Activated gamma-delta T cell treated with Interleukin-2 at 50 U/mL for 16 hours (primary cell): ENCODE results near the gene PTGER3.

Experiments used
- DNase-seq: peaks from one replicate; pipeline ENCODE4 v3.0.0-alpha.2; 2020

PTGER3 gene

GRCh38 chr1:71049951-71050598 is 2.5 kb upstream of the PTGER3 start:
- no peak for DNase-seq

- DNase-seq, result no peak
Observed at GRCh38 chr1:71046891-71047634, 553 bp downstream of the PTGER3 start.

DNA sequence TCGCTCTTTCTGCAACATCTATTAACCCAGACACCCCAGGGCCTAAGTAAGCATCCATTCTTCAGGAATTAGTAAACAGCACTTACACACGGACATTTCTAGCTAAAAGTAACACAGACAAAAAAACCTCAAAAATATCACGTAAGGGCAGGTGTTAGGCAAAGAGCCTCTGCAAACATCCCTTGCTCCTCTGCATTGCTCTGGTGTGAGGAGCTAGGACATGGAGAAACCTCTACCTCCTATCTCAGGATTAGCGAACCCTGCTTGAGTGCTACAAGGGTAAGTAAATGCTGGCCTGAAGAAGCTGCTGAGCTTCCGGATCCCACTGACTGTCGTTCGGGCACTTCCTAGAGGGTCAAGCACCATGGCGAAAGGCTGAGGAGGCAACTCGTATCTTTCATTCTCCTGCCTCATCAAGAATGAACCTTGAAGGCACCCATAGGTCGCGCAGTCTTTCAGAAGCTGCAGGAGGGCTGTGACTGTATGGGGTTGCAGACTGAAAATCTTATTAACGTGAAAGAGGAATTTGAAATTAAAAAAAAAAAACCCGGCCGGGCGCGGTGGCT is 2.1 kb downstream of the PTGER3 start:
- no peak for DNase-seq

- DNase-seq, result no peak
Observed at GRCh38 chr1:71044833-71045232, 2.8 kb downstream of the PTGER3 start.

GRCh38 chr1:71043065-71043464 is 4.6 kb downstream of the PTGER3 start:
- DNase-seq, result no peak

DNA sequence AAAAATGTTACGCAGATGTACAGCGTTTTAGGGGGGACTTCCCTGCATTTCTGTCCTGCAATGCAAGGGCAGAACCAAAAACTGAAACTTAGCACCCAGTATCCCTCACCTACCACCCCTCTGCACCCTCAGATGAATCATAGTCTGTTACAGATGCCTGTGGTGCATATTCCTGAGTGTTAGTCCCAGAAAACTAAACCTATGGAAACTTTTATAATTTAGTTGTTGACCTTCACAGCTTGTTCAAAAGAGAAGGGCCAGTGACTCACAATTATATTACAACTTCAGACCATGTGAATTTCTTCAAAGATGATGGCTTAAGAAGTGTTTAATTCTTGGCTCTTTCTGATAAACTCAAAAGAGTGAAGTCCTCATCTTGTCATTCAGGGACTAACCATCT is 5.8 kb downstream of the PTGER3 start:
- no peak for DNase-seq

- DNase-seq, result no peak
Observed at GRCh38 chr1:71039661-71040262, 7.9 kb downstream of the PTGER3 start.

GRCh38 chr1:71038942-71039341 is 8.7 kb downstream of the PTGER3 start:
- no peak for DNase-seq

- no peak for DNase-seq
Observed at GRCh38 chr1:71037829-71038620, 9.6 kb downstream of the PTGER3 start.

DNA sequence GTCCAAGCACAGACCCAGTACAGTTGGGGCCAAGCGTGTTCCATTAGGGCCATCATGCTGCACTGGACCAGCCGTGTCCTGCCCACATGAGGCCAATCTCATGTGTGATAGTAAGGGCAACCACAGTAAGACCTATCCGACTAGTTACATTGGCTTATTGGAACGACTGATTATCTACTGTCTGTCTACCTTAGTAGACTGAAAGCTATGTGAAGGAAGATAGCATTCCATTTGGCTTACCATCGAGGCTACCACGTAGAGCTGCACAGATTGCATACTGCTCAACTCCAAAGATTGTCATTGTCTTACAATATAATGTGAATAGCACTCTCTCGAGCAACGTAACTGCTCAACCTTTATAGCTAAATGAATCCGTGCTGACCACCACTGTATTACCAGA is 10.6 kb downstream of the PTGER3 start:
- no peak for DNase-seq

DNA sequence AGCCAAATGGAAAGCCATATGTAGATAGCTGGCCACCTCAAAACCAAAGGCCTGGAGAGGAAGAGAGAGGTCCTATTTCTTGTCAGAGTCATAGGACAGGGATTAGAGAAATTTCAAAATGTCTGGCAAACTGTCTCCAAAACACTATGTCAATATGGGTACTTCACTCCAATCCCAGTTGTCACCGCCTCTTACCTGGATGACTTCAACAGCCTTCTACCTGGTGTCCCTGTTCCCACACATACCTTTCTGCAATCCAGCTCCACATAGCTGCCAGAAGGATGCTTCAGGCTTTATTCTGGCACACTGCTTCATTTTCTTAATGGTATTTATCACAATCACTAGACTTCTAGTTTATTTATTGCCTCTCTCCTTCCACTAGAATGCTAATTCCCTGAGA is 14.5 kb downstream of the PTGER3 start:
- no peak for DNase-seq

- DNase-seq, result no peak
Observed at GRCh38 chr1:71031426-71031825, 16.2 kb downstream of the PTGER3 start.

DNA sequence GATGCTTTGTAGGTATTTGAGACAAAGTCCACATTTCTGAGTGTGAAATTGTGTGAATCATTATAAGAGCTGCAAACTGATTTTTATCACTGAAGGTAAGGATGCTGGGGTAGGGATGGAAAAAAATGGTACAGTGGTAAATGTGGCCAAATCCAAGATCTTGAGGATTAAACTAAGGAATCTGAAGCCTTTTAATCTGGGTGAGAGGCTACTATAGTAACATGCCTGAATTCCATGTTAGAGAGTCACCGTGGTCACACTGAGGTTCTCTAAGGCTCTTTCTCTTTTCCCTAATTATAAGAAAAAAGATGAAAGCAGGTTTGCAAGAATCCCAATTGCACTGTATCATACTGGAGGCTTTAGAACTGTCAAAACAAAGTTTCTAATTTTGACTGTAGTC is 17.6 kb downstream of the PTGER3 start:
- DNase-seq, result no peak

DNA sequence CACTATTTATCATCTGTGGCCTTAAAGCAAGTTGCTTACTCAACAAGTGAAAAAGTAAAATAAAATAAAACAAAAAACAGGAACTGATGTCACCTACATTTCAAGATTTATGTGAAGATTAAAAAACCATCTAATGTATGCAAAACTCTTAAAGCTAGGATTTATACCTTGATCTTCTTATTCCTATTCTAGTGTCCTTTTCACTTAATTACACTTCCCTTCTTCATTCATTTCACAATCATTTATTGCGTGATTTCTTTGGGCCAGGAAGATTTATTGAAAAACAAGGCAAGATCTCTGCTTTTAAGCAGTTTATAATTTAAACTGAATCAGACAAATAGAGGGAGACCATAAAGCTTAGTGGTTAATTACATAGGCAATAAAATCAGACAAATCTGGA is 18.6 kb downstream of the PTGER3 start:
- DNase-seq, result no peak

- no peak for DNase-seq
Observed at GRCh38 chr1:71027991-71028390, 19.6 kb downstream of the PTGER3 start.

GRCh38 chr1:71026093-71026492 is 21.5 kb downstream of the PTGER3 start:
- no peak for DNase-seq

- DNase-seq, result no peak
Observed at GRCh38 chr1:71023515-71023914, 24.1 kb downstream of the PTGER3 start.

GRCh38 chr1:71019233-71019969 is 28.2 kb downstream of the PTGER3 start:
- DNase-seq, result no peak

DNA sequence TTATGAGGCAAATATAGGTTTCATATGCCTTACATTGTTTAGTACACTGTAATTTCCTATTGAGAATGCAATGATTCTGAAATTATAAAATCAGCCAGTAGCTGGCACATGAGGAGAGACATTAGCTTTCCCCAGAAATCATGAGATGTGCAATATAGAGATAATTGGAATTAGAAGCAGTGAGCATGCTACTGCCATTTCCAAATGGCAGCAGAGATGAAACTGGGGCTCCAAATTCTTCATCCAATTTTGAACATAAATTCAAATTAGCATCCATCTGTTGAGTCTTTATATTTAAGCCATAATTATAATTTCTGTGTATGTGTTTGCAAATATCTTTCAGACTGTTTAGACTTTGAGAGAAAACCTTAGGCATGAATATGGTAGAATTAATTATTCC is 28.8 kb downstream of the PTGER3 start:
- DNase-seq, result no peak

DNA sequence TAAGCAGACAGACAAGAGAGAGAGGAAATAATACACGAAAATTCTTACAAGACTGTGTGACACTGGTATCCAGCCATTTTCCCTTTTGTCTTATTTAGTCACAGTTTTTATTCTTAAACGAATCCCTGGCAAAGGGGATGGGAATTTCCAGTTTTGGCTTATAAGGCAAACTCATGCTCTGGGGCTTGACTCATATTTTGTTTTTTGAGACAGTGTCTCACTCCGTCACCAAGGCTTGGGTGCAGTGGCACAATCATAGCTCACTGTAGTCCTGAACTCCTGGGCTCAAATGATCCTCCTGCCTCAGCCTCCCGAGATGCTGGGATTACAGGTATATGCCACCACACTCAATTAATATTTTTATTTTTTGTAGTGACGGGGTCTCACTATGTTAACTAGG is 31.9 kb downstream of the PTGER3 start:
- no peak for DNase-seq

GRCh38 chr1:71014178-71014579 is 33.4 kb downstream of the PTGER3 start:
- no peak for DNase-seq

DNA sequence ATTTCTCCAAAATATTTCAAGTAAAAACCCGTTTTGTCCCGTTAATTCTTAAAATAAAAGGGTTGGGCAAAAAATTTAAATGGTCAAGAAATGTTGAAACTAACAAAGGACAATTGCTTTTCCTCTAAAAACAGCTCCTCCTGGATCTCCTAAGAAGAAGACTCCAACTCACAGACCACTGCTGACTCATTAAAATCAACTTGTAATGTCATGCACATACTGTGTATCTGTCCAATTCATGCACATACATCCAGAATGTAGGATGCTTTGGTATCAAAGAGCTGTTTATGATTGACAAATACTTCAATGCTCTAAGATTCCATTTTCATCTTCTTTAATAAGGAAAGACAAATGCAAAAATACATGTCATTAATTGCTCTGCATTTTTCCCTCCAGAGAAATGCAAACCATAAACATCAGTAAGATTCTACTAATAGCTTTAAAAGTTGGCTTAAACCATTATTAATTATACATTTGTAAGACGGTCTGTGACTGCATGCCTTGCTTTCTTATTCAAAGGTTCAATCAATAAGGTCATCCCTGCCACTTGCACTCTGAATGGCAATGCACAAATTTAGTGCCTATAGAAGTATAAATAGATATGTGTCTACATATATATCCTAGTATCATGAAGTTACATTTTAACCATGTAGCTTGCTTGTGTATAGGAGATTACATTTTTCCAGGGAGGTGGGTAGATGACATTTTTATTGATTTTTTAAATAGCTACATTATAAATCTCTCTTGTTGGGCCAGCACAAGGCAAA is 44.7 kb downstream of the PTGER3 start:
- DNase-seq, result no peak
